Tibial artery (tissue), 4 donors: Measurements from ENCODE around the gene FARP2.
"Not testable (repeated sequence)": the region's sequence is repeated elsewhere in the genome, so short reads cannot be mapped to it uniquely, and the experiment has no call there.

Experiments used
- DNase-seq, 2 donors: peaks; one replicate each; pipeline ENCODE4 v3.0.0-alpha.2; 2019
- H3K27ac ChIP-seq, 2 donors: fragments of 200-600 bp; sonication (generic) in 1 of 2; 1 replicate in 1 of 2; 2 replicates in 1 of 2; pipeline ENCODE4 v1.5.1; 2018 to 2019; ENCODE audit warnings: mild to moderate bottlenecking in 1 of 2
- H3K27me3 ChIP-seq, 2 donors: fragments of 200-600 bp; sonication (generic) in 1 of 2; one replicate each; pipeline versions ENCODE4 v1.5.1 to v1.6.0; 2016 to 2019
- H3K36me3 ChIP-seq, 3 donors: fragments of 200-600 bp; sonication (generic) in 2 of 3; one replicate each; pipeline ENCODE4 v1.5.1; 2016 to 2019; ENCODE audit warnings: mild to moderate bottlenecking in 2 of 3
- H3K4me1 ChIP-seq, 4 donors: fragments of 200-600 bp; sonication (generic) in 2 of 4; 1 replicate in 3 of 4; 2 replicates in 1 of 4; pipeline ENCODE4 v1.5.1; 2016 to 2019
- H3K4me3 ChIP-seq, 2 donors: fragments of 200-600 bp; sonication (generic) in 1 of 2; 1 replicate in 1 of 2; 2 replicates in 1 of 2; pipeline ENCODE4 v1.5.1; 2018 to 2019; ENCODE audit warnings: mild to moderate bottlenecking in 2 of 2
- H3K9me3 ChIP-seq, 3 donors: fragments of 200-600 bp; sonication (generic) in 1 of 3; one replicate each; pipeline ENCODE4 v1.5.1; 2016 to 2019
- intact Hi-C: fragments of 100-400 bp; cut with DNase I; formaldehyde crosslinking; loops from one replicate; pipeline ENCODE4 v1.15.0; 2023; ENCODE audit warnings: low total_unique reads
- TF ChIP-seq, protein P1 (sequence below), 2 experiments: fragments of 200-600 bp in 1 of 2; fragments of 450-650 bp in 1 of 2; IDR thresholded peaks; one replicate each; pipeline ENCODE4 v1.5.1; 2017 to 2019; ENCODE audit warnings: antibody characterized with exemption in 2 of 2, mild to moderate bottlenecking in 1 of 2, moderate library complexity in 1 of 2

Gene FARP2

DNA sequence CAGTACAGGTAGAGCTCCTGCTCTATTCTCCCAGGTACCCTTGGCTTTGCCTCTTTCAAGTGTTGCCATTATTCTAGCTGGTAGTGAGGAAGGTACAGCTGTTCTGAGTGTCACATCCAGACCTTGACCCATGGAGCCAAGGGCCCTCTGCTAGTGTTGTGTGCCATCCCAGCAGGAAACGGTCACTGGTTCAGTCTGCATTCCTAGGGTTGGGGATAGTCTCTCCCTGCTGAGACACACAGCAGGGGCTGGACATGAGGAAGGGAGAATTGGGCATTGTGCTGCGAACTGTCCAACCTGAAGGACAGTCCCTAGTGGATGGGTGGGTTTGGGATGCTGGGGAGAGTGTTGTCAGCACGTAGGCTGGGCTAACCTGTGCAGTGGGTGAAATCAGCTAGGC lies 59.1 kb downstream of the FARP2 start:
- Histone ChIP-seq H3K4me1 (no peaks in the 10 kb centered on the region), H3K9me3 (no peaks in the 10 kb centered on the region), H3K36me3 (peaks cover 46 to 100% (median 95%) of the 10 kb centered on the region in 3 donors), H3K27ac (no peak overlapping the region), H3K4me3 (no peak overlapping the region), H3K27me3 (no peaks in the 10 kb centered on the region)
- intact Hi-C loops, result no loop called here
- DNase-seq, result no peak
- TF ChIP-seq, protein P1, sequence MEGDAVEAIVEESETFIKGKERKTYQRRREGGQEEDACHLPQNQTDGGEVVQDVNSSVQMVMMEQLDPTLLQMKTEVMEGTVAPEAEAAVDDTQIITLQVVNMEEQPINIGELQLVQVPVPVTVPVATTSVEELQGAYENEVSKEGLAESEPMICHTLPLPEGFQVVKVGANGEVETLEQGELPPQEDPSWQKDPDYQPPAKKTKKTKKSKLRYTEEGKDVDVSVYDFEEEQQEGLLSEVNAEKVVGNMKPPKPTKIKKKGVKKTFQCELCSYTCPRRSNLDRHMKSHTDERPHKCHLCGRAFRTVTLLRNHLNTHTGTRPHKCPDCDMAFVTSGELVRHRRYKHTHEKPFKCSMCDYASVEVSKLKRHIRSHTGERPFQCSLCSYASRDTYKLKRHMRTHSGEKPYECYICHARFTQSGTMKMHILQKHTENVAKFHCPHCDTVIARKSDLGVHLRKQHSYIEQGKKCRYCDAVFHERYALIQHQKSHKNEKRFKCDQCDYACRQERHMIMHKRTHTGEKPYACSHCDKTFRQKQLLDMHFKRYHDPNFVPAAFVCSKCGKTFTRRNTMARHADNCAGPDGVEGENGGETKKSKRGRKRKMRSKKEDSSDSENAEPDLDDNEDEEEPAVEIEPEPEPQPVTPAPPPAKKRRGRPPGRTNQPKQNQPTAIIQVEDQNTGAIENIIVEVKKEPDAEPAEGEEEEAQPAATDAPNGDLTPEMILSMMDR (IDR thresholded peaks at IDR 0.05), result no peak

DNA sequence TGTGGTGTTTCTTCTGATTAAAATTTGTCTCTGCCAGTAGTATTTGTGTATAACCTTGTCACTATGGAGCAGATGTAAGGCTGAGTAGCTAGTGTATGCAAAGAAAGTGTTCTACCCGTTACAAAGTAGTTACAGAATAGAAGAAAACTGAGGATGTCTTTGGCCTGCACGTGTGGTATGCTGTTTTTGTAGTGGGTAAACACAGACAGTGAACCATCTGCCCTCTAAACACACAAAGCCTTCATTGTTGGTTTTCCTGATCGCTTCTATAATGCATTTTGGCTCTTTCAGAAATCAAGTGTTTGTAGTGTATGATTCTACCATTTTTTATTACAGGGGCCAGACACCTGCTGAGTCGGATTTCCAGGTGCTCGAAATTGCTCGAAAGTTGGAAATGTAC lies 61.5 kb downstream of the FARP2 start:
- intact Hi-C loops, result no loop called here
- TF ChIP-seq, protein P1 (IDR thresholded peaks at IDR 0.05), result no peak
- Histone ChIP-seq H3K27me3 (no peaks in the 10 kb centered on the region), H3K4me1 (no peaks in the 10 kb centered on the region), H3K9me3 (no peaks in the 10 kb centered on the region), H3K27ac (no peak overlapping the region), H3K4me3 (no peak overlapping the region), H3K36me3 (peaks cover 49 to 95% (median 90%) of the 10 kb centered on the region in 3 donors)
- DNase-seq, result no peak

DNA sequence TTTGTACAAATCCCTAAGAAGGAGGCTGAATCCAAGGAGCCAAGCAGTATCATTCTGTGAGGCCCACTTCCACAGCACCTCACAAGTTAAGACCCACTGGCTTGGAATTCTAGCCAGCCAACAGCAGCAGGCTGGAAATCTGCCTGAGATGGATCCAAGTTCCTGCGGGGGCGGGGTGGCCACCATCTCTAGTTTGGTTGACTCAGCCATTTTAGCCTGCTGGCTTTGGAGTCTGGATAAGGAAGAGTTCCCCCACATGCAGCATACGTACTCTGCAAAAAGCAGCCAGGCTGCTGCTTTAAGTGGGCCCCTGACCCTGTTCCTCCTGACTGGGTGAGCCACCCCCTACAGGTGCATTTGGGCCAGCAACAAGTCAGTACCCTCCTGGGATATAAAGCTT lies 65.2 kb downstream of the FARP2 start:
- TF ChIP-seq, protein P1 (IDR thresholded peaks at IDR 0.05), result no peak
- intact Hi-C loops, result no loop called here
- Histone ChIP-seq H3K27ac (no peak overlapping the region), H3K4me3 (no peak overlapping the region), H3K27me3 (no peaks in the 10 kb centered on the region), H3K36me3 (peaks cover 37 to 57% (median 54%) of the 10 kb centered on the region in 3 donors), H3K4me1 (no peaks in the 10 kb centered on the region), H3K9me3 (peaks cover 0 to 9% (median 0%) of the 10 kb centered on the region in 3 donors)
- DNase-seq, result no peak

DNA sequence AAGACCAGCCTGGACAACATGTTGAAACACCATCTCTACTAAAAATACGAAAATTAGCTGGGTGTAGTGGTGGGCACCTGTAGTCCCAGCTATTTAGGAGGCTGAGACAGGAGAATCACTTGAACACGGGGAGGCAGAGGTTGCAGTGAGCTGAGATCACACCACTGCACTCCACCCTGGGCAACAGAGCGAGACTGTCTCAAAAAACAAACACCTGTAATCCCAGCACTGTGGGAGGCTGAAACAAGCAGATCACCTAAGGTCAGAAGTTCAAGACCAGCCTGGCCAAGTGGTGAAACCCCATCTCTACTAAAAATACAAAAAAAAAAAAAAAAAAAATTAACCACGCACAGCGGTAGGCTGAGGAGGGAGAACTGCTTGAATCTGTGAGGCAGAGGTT lies 65.9 kb downstream of the FARP2 start:
- peaks cover 37 to 55% (median 48%) of the 10 kb centered on the region in 3 donors for H3K36me3 ChIP-seq
- intact Hi-C loops, H3K27me3 ChIP-seq, H3K4me3 ChIP-seq, H3K4me1 ChIP-seq, DNase-seq, H3K9me3 ChIP-seq, H3K27ac ChIP-seq: not testable (repeated sequence)

DNA sequence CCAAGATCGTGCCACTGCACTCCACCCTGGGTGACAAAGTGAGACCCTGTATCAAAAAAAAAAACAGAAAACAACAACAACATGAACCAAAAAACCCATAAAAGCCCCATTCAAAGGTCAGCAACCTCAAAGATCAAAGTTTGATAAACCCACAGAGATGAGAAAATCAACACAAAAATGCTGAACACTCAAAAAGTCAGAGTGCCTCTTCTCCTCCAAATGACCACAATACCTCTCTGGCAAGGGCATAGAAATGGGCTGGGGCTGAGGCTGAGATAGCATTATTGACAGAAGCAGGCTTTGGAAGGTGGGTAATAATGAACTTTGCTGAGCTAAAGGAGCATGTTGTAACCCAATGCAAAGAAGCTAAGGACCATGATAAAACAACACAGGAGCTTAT lies 66.3 kb downstream of the FARP2 start:
- TF ChIP-seq, protein P1 (IDR thresholded peaks at IDR 0.05), result no peak
- no peak for DNase-seq
- no peaks in the 10 kb centered on the region for H3K4me1 ChIP-seq
- no peaks in the 10 kb centered on the region for H3K27me3 ChIP-seq
- intact Hi-C loops, result no loop called here
- no peak overlapping the region for H3K4me3 ChIP-seq
- no peak overlapping the region for H3K27ac ChIP-seq
- peaks cover 0 to 9% (median 0%) of the 10 kb centered on the region in 3 donors for H3K9me3 ChIP-seq
- H3K36me3 ChIP-seq, result peaks cover 37 to 55% (median 51%) of the 10 kb centered on the region in 3 donors

DNA sequence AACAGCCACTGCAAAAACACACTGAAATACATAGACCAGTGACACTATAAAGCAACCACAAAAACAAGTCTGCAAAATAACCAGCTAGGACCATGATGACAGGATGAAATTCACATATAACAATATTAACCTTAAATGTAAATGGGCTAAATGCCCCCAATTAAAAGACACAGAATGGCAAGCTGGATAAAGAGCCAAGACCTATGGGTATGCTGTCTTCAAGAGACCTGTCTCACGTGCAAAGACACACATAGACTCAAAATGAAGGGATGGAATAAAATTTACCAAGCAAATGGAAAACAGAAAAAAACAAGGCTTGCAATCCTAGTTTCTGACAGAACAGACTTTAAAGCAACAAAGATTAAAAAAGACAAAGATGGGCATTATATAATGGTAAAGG lies 67.4 kb downstream of the FARP2 start:
- H3K4me3 ChIP-seq, H3K27ac ChIP-seq, H3K4me1 ChIP-seq, intact Hi-C loops, DNase-seq, H3K9me3 ChIP-seq, H3K27me3 ChIP-seq: not testable (repeated sequence)
- H3K36me3 ChIP-seq, result peaks cover 37 to 48% (median 46%) of the 10 kb centered on the region in 3 donors

DNA sequence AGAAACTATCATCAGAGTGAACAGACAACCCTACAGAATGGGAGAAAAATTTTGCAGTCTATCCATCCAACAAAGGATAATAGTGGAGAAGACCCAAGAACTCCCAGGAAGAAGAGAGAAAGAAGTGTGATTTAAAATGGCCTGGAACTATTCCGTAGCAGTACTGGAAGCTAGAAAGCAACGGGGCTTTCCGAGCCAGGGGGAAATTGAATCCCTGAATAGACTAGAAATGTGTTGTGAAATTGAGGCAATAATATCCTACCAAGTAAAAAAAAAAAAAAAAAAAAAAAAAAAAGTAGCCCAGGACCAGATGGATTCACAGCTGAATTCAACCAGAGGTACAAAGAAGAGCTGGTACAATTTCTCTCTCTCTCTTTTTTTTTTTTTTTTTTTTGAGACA lies 69.3 kb downstream of the FARP2 start:
- H3K4me3 ChIP-seq, result no peak overlapping the region
- H3K27me3 ChIP-seq, result no peaks in the 10 kb centered on the region
- peaks cover 0 to 9% (median 0%) of the 10 kb centered on the region in 3 donors for H3K9me3 ChIP-seq
- TF ChIP-seq, protein P1 (IDR thresholded peaks at IDR 0.05), result no peak
- DNase-seq, result no peak
- intact Hi-C loops, result no loop called here
- H3K27ac ChIP-seq, result no peak overlapping the region
- H3K36me3 ChIP-seq, result peaks cover 42 to 47% (median 44%) of the 10 kb centered on the region in 3 donors
- no peaks in the 10 kb centered on the region for H3K4me1 ChIP-seq
